Esophagus muscularis mucosa (tissue), 4 donors: ENCODE measurements around the gene FPR2. TPM values are rescaled to one million over a fixed set of nuclear protein-coding genes. Genes with fewer than 3 reads are reported as not detected.

ENCODE experiments used
- DNase-seq: peaks from one replicate; pipeline ENCODE4 v3.0.0-alpha.2; 2017; ENCODE audit errors: extremely low spot score
- H3K27ac ChIP-seq, 4 donors: fragments of 200-600 bp; sonication (generic); replicated peaks in 1 of 4; 1 replicate in 3 of 4; 2 replicates in 1 of 4; pipeline ENCODE4 v1.5.1; 2016 to 2019; ENCODE audit warnings: mild to moderate bottlenecking in 1 of 4
- H3K27me3 ChIP-seq, 4 donors: fragments of 200-600 bp; sonication (generic); one replicate each; pipeline versions ENCODE4 v1.5.1 to v1.6.0; 2016 to 2019
- H3K36me3 ChIP-seq, 4 donors: fragments of 200-600 bp; sonication (generic); one replicate each; pipeline ENCODE4 v1.5.1; 2016 to 2019
- H3K4me1 ChIP-seq, 4 donors: fragments of 200-600 bp; sonication (generic); one replicate each; pipeline ENCODE4 v1.5.1; 2016 to 2019
- H3K4me3 ChIP-seq, 4 donors: fragments of 200-600 bp; sonication (generic); 1 replicate in 2 of 4; 2 replicates in 2 of 4; pipeline ENCODE4 v1.5.1; 2016 to 2019; ENCODE audit warnings: mild to moderate bottlenecking in 4 of 4, moderate library complexity in 1 of 4
- H3K9me3 ChIP-seq, 4 donors: fragments of 200-600 bp; sonication (generic); 1 replicate in 3 of 4; 2 replicates in 1 of 4; pipeline ENCODE4 v1.5.1; 2016 to 2019
- EP300 ChIP-seq: sonication (generic); formaldehyde crosslinking; IDR thresholded peaks from one replicate; pipeline ENCODE4 v1.6.1; 2017; ENCODE audit warnings: antibody characterized with exemption
- POLR2A ChIP-seq: fragments of 450-650 bp; IDR thresholded peaks from one replicate; pipeline ENCODE4 v1.6.1; 2017; ENCODE audit warnings: antibody characterized with exemption, moderate library complexity, mild to moderate bottlenecking, low read depth
- POLR2AphosphoS5 ChIP-seq, 2 donors: sonication (generic); formaldehyde crosslinking; IDR thresholded peaks; one replicate each; pipeline ENCODE4 v1.6.1; 2017; ENCODE audit warnings: antibody characterized with exemption in 2 of 2
- WGBS: methylation state at CpG from one replicate; pipeline ENCODE4 v1.1.5; 2018; 5-methylcytosine and 5-hydroxymethylcytosine counted together
- intact Hi-C: fragments of 100-400 bp; cut with DNase I; formaldehyde crosslinking; loops from one replicate; pipeline ENCODE4 v1.15.1; 2023
- total RNA-seq, 4 donors: library from RNA; depleted of rRNA; stranded (reverse); fragments of >200 nt; gene quantifications; one replicate each; pipeline versions ENCODE4 v1.1.0 to v1.2.1, GENCODE V29; 2016
- TF ChIP-seq, protein P1 (sequence below), 3 experiments: fragments of 200-600 bp in 2 of 3; fragments of 450-650 bp in 1 of 3; sonication (generic) in 2 of 3; IDR thresholded peaks; one replicate each; pipeline ENCODE4 v1.5.1; 2017 to 2019; ENCODE audit warnings: antibody characterized with exemption in 3 of 3, mild to moderate bottlenecking in 2 of 3, moderate library complexity in 1 of 3

Gene FPR2
- total RNA-seq, 4 donors from 2014 or later = 0.29 to 9.1 (median 1.5) TPM; not detected in 1

DNA sequence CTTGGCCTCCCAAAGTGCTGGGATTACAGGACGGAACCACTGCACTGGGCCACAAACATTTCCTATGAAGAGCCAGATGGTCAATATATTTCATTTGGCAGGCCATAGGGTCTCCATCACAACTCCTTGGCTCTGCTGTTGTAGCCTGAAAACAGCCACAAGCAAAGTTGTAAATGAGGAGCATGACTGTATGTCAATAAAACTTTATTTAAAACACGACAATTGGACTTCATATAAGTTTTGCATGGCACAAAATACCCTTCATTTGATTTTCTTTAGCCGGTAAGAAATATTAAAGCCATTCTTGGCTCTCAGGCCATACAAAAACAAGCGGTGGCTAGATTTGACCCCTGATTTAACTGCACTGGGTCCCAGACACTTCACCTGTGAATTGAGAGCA lies 6.2 kb upstream of the FPR2 start:
- H3K4me3 ChIP-seq = no peak overlapping the region
- no peaks in the 10 kb centered on the region for H3K4me1 ChIP-seq
- no peaks in the 10 kb centered on the region for H3K36me3 ChIP-seq
- H3K27ac ChIP-seq = no peak overlapping the region
- WGBS = 84% methylated on average over 4 of the region's 4 CpGs
- peaks cover 0 to 5% (median 0%) of the 10 kb centered on the region in 4 donors for H3K27me3 ChIP-seq
- no peak for TF ChIP-seq POLR2AphosphoS5 (IDR thresholded peaks at IDR 0.05)
- TF ChIP-seq POLR2A = no peak
- TF ChIP-seq EP300 = no peak
- TF ChIP-seq, protein P1, sequence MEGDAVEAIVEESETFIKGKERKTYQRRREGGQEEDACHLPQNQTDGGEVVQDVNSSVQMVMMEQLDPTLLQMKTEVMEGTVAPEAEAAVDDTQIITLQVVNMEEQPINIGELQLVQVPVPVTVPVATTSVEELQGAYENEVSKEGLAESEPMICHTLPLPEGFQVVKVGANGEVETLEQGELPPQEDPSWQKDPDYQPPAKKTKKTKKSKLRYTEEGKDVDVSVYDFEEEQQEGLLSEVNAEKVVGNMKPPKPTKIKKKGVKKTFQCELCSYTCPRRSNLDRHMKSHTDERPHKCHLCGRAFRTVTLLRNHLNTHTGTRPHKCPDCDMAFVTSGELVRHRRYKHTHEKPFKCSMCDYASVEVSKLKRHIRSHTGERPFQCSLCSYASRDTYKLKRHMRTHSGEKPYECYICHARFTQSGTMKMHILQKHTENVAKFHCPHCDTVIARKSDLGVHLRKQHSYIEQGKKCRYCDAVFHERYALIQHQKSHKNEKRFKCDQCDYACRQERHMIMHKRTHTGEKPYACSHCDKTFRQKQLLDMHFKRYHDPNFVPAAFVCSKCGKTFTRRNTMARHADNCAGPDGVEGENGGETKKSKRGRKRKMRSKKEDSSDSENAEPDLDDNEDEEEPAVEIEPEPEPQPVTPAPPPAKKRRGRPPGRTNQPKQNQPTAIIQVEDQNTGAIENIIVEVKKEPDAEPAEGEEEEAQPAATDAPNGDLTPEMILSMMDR (IDR thresholded peaks at IDR 0.05) = no peak
- DNase-seq = no peak
- no peaks in the 10 kb centered on the region for H3K9me3 ChIP-seq
- intact Hi-C loops = no loop called here

DNA sequence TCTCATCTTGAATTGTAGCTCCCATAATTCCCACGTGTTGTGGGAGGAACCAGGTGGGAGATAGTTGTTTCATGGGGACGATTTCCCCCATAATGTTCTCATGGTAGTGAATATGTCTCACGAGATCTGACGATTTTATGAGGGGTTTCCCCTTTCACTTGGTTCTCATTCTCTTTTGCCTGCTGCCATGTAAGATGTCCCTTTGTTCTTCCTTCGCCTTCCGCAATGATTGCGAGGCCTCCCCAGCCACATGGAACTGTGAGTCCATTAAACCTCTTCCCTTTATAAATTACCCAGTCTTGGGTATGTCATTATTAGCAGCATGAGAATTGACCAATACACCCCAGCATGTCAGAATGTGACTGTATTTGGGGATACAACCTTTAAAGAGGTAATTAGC lies 5.4 kb upstream of the FPR2 start:
- DNase-seq = no peak
- intact Hi-C loops = no loop called here
- Histone ChIP-seq H3K4me1 (no peaks in the 10 kb centered on the region), H3K4me3 (no peak overlapping the region), H3K36me3 (no peaks in the 10 kb centered on the region), H3K27ac (no peak overlapping the region), H3K9me3 (no peaks in the 10 kb centered on the region), H3K27me3 (peaks cover 0 to 12% (median 0%) of the 10 kb centered on the region in 4 donors)
- WGBS = 84% methylated on average over 7 of the region's 7 CpGs
- TF ChIP-seq POLR2A (no peak), EP300 (no peak), POLR2AphosphoS5 (IDR thresholded peaks at IDR 0.05) (no peak)
- TF ChIP-seq, protein P1 (IDR thresholded peaks at IDR 0.05) = no peak

DNA sequence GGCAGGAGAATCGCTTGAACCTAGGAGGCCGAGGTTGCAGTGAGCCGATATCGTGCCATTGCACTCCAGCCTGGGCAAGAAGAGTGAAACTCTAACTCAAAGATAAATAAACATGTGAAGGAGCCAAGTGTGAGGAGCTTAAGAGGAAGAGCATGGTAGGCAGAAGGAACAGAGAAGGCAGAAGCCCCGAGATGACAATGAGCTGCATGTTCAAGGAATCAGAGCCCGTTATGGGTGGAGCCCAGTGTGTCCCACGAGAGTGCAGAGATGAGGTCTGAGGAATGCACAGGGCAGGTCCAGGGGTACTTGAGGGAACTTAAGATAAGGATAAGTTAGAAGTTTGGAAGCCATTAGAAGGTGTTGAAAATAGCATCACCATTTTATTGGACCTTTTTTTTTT lies 716 bp downstream of the FPR2 start:
- intact Hi-C loops = no loop called here
- TF ChIP-seq POLR2A = no peak
- no peak for TF ChIP-seq EP300
- TF ChIP-seq, protein P1 (IDR thresholded peaks at IDR 0.05) = no peak
- TF ChIP-seq POLR2AphosphoS5 (IDR thresholded peaks at IDR 0.05) = no peak
- no peaks in the 10 kb centered on the region for H3K9me3 ChIP-seq
- no peaks in the 10 kb centered on the region for H3K4me1 ChIP-seq
- H3K4me3 ChIP-seq = no peak overlapping the region
- no peak overlapping the region for H3K27ac ChIP-seq
- no peak for DNase-seq
- no peaks in the 10 kb centered on the region for H3K36me3 ChIP-seq
- WGBS = 80% methylated on average over 7 of the region's 7 CpGs
- H3K27me3 ChIP-seq = peaks cover 0 to 41% (median 0%) of the 10 kb centered on the region in 4 donors

DNA sequence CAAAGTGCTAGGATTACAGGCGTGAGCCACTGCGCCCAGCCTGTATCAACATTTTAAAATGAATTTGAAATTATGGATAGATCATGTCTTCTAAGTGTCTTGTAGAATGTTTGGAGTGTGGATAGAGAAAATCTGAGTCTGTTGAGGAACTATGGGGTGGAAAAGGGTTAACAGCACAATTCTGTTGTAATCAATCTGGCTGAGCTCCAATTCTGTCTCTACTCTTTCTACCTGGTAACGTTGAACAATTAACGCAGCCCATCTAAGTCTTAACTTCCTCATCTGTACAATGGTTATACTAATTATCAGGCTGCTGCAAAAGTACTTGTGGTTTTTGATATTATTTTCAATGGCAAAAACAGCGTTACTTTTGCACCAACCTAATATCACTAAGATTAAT lies 4.1 kb downstream of the FPR2 start:
- H3K36me3 ChIP-seq = no peaks in the 10 kb centered on the region
- TF ChIP-seq, protein P1 (IDR thresholded peaks at IDR 0.05) = no peak
- TF ChIP-seq EP300 (no peak), POLR2A (no peak), POLR2AphosphoS5 (IDR thresholded peaks at IDR 0.05) (no peak)
- H3K27ac ChIP-seq = no peak overlapping the region
- intact Hi-C loops = no loop called here
- DNase-seq = no peak
- H3K9me3 ChIP-seq = no peaks in the 10 kb centered on the region
- WGBS = 61% methylated on average over 5 of the region's 5 CpGs
- no peaks in the 10 kb centered on the region for H3K4me1 ChIP-seq
- peaks cover 0 to 47% (median 0%) of the 10 kb centered on the region in 4 donors for H3K27me3 ChIP-seq
- no peak overlapping the region for H3K4me3 ChIP-seq

DNA sequence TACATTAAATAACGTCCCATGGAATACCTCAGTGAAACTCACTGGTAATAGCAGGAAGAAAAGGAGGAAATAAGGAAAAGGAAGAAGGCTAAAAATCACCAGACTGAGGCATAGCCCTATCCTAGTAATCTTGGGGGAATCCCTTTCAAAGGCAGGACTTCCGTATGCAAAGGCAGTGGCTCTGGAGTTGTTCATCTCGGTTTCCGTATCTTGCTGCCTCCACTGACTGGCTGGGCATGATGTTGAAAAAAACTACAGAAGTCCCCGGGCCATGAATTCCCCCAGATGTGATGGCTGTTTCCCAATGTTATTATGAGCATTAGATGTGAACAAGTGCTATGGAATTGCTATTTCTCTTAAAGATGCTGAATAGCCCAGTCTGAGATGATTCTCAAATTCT lies 5.5 kb downstream of the FPR2 start:
- DNase-seq = no peak
- 62% methylated on average over 5 of the region's 5 CpGs for WGBS
- no peak overlapping the region for H3K27ac ChIP-seq
- intact Hi-C loops = no loop called here
- no peak overlapping the region for H3K4me3 ChIP-seq
- H3K4me1 ChIP-seq = no peaks in the 10 kb centered on the region
- H3K27me3 ChIP-seq = peaks cover 0 to 35% (median 0%) of the 10 kb centered on the region in 4 donors
- no peaks in the 10 kb centered on the region for H3K36me3 ChIP-seq
- no peak for TF ChIP-seq EP300
- TF ChIP-seq, protein P1 (IDR thresholded peaks at IDR 0.05) = no peak
- TF ChIP-seq POLR2A = no peak
- no peak for TF ChIP-seq POLR2AphosphoS5 (IDR thresholded peaks at IDR 0.05)
- no peaks in the 10 kb centered on the region for H3K9me3 ChIP-seq
